ENCODE results near the gene FARP1.

The FARP1 gene

DNA sequence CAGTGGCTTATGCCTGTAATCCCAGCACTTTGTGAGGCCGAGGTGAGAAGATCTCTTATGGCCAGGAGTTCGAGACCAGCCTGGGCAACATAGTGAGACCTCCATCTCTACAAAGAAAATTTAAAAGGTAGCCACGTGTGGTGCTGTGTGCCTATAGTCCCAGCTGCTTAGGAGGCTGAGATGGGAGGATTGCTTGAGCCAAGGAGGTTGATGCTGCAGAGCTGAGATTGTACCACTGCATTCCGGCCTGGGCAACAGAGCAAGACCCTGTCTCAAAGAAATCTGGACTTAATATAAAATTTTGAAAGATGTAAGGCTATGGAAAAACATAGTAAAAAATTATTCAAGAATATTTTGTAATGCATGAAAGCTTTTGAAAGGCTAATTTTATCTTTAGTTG, 99.5 kb downstream of the FARP1 start:
- no peaks in the 10 kb centered on the region for H3K4me1 ChIP-seq
- H2AFZ ChIP-seq: no peak overlapping the region
- H3K4me2 ChIP-seq (ENCODE audit: low read length): no peak overlapping the region
- H3K79me2 ChIP-seq: peaks cover 4% of the 10 kb centered on the region
- H3K27me3 ChIP-seq (ENCODE audit: control insufficient read depth, insufficient read depth, low read length): no peaks in the 10 kb centered on the region
- H3K9me3 ChIP-seq (ENCODE audit: control insufficient read depth, low read length): no peaks in the 10 kb centered on the region
- H3K36me3 ChIP-seq (ENCODE audit: control insufficient read depth, insufficient read depth, low read length): no peaks in the 10 kb centered on the region
- no peak overlapping the region for H3K9ac ChIP-seq
- no peak overlapping the region for H3K27ac ChIP-seq
- H3K4me3 ChIP-seq (ENCODE audit: low read depth, low read length): no peak overlapping the region
- TF ChIP-seq, protein P1, sequence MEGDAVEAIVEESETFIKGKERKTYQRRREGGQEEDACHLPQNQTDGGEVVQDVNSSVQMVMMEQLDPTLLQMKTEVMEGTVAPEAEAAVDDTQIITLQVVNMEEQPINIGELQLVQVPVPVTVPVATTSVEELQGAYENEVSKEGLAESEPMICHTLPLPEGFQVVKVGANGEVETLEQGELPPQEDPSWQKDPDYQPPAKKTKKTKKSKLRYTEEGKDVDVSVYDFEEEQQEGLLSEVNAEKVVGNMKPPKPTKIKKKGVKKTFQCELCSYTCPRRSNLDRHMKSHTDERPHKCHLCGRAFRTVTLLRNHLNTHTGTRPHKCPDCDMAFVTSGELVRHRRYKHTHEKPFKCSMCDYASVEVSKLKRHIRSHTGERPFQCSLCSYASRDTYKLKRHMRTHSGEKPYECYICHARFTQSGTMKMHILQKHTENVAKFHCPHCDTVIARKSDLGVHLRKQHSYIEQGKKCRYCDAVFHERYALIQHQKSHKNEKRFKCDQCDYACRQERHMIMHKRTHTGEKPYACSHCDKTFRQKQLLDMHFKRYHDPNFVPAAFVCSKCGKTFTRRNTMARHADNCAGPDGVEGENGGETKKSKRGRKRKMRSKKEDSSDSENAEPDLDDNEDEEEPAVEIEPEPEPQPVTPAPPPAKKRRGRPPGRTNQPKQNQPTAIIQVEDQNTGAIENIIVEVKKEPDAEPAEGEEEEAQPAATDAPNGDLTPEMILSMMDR (IDR thresholded peaks at IDR 0.05): no peak

DNA sequence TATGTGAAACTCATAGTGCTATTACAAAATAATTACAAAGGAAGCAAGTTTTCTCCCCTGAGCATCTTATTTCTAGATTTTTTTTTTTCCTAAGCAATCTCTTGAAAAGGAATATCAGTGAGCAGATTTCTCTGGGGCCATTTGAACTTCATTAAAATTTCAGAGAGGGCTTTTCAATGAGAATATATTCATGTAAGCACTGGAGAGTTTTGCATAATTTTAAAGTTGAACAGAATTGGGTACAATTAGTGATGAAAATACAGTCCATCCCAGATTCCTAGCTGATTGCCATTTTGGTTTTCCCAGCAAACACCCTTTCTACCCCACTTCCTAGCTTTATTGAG, 101.0 kb downstream of the FARP1 start:
- H3K9ac ChIP-seq: no peak overlapping the region
- H3K9me3 ChIP-seq (ENCODE audit: control insufficient read depth, low read length): no peaks in the 10 kb centered on the region
- H3K27me3 ChIP-seq (ENCODE audit: control insufficient read depth, insufficient read depth, low read length): no peaks in the 10 kb centered on the region
- no peaks in the 10 kb centered on the region for H3K4me1 ChIP-seq
- TF ChIP-seq, protein P1 (IDR thresholded peaks at IDR 0.05): no peak
- no peak overlapping the region for H2AFZ ChIP-seq
- peaks cover 5% of the 10 kb centered on the region for H3K79me2 ChIP-seq
- no peaks in the 10 kb centered on the region for H3K36me3 ChIP-seq (ENCODE audit: control insufficient read depth, insufficient read depth, low read length)
- H3K4me2 ChIP-seq (ENCODE audit: low read length): no peak overlapping the region
- no peak overlapping the region for H3K4me3 ChIP-seq (ENCODE audit: low read depth, low read length)
- no peak overlapping the region for H3K27ac ChIP-seq

DNA sequence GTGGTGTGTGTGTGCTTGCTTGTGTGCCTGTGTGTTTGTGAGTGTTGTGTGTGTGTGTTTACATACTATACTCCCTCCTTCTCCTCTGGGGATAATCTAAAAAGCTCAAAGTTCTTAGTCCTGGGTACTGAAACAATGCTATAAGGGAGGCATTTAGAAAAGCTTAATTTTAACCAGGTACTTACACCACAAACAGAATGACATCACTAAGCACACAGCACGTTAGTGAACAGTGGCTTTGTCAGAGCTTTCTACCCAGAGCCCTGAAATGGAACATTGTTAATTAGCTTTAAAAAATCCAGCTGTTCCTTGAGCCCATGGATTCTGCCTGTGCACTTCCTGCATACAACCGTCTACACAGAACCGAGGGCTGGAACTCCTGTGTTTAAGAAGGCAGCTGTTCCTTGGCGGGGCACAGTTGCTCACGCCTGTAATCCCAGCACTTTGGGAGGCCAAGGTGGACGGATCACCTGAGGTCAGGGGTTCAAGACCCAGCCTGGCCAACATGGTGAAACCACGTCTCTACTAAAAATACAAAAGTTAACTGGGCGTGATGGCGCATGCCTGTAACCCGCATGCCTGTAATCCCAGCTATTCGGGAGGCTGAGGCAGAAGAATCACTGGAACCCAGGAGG, 103.8 kb downstream of the FARP1 start:
- Histone ChIP-seq H3K27ac (no peak overlapping the region), H2AFZ (no peak overlapping the region), H3K4me1 (no peaks in the 10 kb centered on the region), H3K4me3 (ENCODE audit: low read depth, low read length) (no peak overlapping the region), H3K4me2 (ENCODE audit: low read length) (no peak overlapping the region), H3K9me3 (ENCODE audit: control insufficient read depth, low read length) (no peaks in the 10 kb centered on the region), H3K27me3 (ENCODE audit: control insufficient read depth, insufficient read depth, low read length) (no peaks in the 10 kb centered on the region), H3K9ac (no peak overlapping the region), H3K79me2 (peaks cover 3% of the 10 kb centered on the region), H3K36me3 (ENCODE audit: control insufficient read depth, insufficient read depth, low read length) (no peaks in the 10 kb centered on the region)
- TF ChIP-seq, protein P1 (IDR thresholded peaks at IDR 0.05): no peak

DNA sequence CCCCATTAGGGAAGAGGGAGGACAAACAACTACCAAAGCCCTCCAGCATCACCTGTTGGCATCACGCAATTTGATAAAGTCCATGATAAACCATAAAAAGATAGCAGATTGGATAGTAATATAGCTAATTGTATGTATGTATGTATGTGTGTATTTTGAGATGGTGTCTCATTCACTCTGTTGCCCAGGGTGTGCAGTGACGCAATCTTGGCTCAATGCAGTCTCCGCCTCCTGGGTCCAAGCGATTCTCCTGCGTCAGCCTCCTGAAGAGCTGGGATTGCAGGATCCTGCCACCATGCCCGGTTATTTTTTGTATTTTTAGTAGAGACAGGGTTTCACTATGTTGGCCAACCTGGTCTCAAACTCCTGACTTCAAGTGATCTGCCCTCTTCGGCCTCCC, 108.8 kb downstream of the FARP1 start:
- Histone ChIP-seq H3K4me1 (peaks cover 4% of the 10 kb centered on the region), H3K9ac (no peak overlapping the region), H3K79me2 (peaks cover 3% of the 10 kb centered on the region), H3K9me3 (ENCODE audit: control insufficient read depth, low read length) (no peaks in the 10 kb centered on the region), H2AFZ (no peak overlapping the region), H3K36me3 (ENCODE audit: control insufficient read depth, insufficient read depth, low read length) (no peaks in the 10 kb centered on the region), H3K27me3 (ENCODE audit: control insufficient read depth, insufficient read depth, low read length) (no peaks in the 10 kb centered on the region), H3K27ac (no peak overlapping the region), H3K4me3 (ENCODE audit: low read depth, low read length) (no peak overlapping the region), H3K4me2 (ENCODE audit: low read length) (no peak overlapping the region)
- TF ChIP-seq, protein P1 (IDR thresholded peaks at IDR 0.05): no peak

DNA sequence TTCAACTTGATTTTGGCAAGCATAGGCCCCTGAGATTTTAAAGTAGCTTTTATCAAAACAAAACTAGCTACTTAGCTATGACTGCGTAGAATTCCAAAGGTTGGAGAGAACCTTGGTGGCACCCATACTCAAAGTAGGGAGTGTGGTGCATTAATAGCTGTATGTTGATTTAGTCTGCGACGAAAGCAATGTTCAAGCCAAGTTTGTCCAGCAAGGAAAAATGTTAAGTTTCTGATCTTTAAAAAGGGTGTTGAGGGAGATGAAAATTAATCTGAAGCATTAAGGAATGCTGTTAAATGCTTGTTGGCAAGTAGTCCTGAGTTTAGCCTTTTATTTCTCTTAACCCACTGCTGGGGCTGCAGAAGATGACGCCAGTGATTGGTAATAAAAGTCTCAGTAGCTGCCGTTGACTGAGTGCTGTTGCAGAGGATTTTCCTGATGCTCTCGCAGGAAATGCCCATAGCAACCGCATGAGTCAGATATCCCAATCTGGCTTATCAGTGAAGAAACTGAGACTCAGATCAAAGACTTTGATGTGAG, 110.1 kb downstream of the FARP1 start:
- no peak overlapping the region for H3K27ac ChIP-seq

More for the DNA sequence above, 110.1 kb downstream of the FARP1 start:
- Histone ChIP-seq H3K9ac (no peak overlapping the region), H3K27me3 (ENCODE audit: control insufficient read depth, insufficient read depth, low read length) (no peaks in the 10 kb centered on the region), H3K4me1 (peaks cover 4% of the 10 kb centered on the region), H2AFZ (no peak overlapping the region), H3K4me2 (ENCODE audit: low read length) (no peak overlapping the region), H3K36me3 (ENCODE audit: control insufficient read depth, insufficient read depth, low read length) (no peaks in the 10 kb centered on the region), H3K9me3 (ENCODE audit: control insufficient read depth, low read length) (no peaks in the 10 kb centered on the region), H3K4me3 (ENCODE audit: low read depth, low read length) (no peak overlapping the region), H3K79me2 (no peaks in the 10 kb centered on the region)
- TF ChIP-seq, protein P1 (IDR thresholded peaks at IDR 0.05): no peak

Data from parathyroid adenoma (tissue), 2 donors.